CD4-positive, alpha-beta T cell treated with Interleukin-1 beta for 1 hour (primary cell): ENCODE data around the gene MUC2.

Experiments used
- DNase-seq, 2 donors: peaks; one replicate each; pipeline ENCODE4 v3.0.0-alpha.2; 2020 to 2022

Gene MUC2

DNA sequence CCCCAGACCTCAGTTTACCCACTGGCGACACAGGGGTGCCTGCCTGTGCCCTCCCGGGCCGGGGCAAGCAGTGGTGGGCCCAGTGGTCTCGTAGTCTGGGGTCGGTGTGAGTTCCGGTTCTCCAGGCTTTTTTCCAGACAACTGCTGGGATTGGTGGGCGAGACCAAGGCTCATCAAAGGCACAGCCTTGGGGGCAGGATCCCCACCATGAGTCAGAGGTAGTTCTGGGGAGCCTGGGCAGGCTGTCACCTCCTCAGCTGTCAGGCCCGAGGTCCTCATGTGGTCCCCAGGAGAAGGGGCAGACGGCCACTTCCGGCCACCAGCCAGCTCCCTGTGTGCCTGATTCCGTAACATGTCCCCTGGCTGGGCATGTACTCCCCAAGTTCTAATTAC is 827 bp upstream of the MUC2 start:
- no peak for DNase-seq

DNA sequence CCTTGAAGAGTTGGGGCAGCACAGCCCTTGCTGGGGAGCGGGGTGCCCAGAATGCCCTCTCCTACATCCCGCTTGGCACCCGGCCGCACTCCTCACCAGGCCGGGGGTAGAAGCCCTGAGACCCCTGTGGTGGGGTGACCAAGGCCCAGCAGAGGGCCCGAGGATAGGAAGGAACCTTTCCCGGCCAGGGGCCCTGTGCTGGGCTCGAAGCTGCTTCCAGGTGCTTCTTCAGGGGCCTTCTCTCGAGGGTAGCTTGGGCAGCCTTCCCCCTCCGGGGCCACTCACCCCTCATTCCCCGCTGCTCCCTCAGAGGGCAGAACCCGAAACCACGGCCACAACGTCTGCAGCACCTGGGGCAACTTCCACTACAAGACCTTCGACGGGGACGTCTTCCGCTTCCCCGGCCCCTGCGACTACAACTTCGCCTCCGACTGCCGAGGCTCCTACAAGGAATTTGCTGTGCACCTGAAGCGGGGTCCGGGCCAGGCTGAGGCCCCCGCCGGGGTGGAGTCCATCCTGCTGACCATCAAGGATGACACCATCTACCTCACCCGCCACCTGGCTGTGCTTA is 752 bp downstream of the MUC2 start:
- no peak for DNase-seq

DNA sequence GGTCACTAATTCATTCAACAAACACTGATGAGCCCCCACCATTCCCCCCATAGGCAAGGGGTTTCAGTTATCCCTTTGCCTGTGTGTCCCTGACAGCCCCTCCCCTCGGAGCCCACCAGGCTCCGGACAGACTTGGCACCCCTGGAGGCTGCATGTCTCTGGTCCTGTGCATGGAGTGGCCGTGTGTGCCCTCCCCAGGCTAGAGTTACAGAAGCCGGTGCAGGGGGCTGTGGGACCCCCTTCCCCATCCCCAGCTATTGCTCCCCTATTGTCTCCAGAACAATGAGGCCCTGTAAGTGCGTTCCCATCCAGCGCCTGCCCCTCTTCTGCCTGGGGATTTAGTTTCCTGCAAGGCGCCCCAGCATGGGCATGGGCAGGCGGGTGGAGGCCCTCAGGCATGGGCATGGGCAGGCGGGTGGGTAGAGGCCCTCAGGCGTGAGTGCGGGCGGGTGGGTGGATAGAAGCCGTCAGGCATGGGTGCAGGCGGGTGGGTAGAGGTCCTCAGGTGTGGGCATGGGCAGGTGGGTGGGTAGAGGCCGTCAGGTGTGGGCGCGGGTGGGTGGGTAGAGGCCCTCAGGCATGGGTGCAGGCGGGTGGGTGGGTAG is 1.5 kb downstream of the MUC2 start:
- no peak for DNase-seq

DNA sequence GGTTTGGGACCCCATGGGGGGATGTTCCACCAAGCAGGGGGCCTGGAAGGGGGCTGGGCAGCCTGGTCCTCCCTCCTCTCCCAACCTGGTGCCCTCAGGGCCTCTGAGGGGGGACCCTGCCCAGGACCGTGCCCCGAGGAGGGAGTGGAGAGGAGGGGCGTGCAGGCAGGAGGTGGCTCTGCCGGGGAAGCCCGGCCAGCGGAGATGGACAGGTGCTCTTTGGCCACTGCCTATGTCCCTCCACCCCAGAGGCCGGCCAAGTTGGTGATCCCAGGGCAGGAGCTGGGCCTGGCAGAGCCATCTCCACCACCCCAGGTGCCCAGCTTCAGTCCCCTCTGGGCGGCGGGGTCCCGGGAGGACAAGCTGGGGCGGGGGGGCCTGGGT is 2.4 kb downstream of the MUC2 start:
- no peak for DNase-seq

DNA sequence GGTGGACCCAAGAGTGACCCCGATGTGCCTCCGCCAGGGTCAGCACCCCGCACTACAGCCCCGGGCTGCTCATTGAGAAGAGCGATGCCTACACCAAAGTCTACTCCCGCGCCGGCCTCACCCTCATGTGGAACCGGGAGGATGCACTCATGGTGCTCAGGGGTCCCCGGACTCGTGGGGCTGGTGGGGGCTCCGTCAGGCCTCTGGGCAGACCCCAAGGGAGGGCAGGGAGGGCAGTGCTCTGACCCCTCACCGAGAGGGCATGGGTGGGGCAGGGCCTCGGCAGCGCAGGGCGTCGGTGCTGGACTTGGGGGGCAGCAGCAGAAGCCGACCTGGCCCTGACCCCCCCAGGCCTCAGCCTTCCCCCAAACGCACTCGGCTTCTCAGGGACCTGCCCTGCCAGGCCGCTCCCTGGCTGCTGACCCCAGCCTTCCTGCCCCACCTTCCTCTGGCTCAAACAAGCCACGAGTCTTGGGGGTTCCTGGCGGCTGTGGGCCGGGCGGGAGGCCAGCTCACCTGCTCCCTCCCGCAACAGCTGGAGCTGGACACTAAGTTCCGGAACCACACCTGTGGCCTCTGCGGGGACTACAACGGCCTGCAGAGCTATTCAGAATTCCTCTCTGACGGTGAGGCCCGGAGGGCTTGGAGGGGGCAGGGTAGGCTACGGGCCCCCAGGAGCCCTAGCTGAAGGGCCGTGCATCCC is 2.9 kb downstream of the MUC2 start:
- no peak for DNase-seq

DNA sequence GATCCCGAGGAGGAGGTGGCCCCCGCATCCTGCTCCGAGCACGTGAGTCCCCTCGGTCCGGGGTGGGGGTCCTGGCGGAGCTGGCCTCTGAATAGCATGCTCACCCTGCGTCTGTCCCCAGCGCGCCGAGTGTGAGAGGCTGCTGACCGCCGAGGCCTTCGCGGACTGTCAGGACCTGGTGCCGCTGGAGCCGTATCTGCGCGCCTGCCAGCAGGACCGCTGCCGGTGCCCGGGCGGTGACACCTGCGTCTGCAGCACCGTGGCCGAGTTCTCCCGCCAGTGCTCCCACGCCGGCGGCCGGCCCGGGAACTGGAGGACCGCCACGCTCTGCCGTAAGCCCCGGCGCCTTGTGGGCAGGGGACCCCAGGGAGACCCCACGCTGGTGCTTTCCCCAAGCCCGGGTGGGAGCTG is 3.5 kb downstream of the MUC2 start:
- no peak for DNase-seq

DNA sequence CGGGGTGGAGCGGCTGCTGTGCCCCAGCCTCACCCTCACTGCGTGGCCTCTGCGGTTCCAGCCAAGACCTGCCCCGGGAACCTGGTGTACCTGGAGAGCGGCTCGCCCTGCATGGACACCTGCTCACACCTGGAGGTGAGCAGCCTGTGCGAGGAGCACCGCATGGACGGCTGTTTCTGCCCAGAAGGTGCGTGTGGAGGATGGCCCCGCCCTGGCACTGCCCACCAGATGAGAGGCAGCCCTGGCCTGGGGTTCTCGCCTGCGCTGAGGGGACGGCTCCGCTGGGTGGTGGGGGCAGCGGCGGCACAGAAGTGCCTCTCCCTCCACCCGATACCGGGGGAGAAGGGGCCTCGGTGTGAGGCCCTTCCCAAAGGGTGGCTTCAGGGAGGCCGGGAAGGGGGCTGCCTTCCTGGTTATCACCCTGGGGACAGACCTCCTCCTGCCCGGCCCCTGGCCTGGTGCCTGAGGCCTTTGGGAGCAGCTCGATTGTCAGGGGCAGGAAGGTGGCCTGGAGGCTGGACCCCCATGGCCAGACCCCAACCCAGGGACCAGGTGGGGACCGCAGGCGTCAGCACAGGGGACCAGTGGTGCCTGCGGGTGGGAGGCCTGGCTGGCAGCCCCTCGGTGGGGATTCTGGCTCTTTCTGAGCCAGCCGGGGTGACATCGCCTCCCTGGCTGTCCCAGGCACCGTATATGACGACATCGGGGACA is 7.1 kb downstream of the MUC2 start:
- DNase-seq: no peak

DNA sequence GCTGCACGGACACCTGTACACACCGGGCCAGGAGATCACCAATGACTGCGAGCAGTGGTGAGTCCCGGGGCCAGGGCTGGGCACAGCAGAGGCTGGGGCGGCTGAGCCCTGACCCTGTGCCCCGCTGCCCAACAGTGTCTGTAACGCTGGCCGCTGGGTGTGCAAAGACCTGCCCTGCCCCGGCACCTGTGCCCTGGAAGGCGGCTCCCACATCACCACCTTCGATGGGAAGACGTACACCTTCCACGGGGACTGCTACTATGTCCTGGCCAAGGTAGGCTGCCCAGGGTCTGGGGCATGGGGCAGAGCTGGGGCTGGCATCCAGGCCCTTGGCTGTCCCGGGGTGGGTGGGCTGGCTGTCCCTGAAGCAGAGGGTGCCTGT is 7.7 kb downstream of the MUC2 start:
- no peak for DNase-seq

DNA sequence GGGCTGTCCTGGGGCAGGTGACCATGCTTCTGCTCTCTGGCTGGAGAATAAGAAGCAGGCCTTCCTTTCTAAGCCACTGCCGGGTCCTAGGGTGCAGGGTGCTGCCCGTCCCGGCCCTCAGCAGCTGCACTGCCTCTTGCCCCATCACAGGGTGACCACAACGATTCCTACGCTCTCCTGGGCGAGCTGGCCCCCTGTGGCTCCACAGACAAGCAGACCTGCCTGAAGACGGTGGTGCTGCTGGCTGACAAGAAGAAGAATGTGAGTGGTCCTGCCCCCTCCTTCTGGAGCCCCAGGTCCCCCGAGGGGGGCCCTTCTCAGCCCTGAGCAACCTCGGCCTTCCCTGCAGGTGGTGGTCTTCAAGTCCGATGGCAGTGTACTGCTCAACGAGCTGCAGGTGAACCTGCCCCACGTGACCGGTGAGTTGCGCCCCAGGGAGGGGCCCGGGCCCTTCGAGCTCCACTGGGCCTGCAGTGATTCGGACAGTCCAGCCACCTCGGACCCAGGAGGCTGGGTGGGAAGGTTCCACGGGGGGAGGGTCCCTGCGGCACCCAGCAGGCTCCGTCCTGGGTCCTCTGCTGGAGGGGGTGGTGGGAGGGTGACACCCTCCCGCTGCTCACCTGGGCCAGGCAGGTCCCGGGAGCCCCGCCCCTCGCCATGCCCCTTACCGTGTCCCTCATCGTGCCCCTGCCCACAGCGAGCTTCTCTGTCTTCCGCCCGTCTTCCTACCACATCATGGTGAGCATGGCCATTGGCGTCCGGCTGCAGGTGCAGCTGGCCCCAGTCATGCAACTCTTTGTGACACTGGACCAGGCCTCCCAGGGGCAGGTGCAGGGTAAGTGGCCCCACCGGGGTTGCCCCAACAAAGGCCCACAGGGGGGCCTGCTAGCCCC is 8.3 kb downstream of the MUC2 start:
- no peak for DNase-seq

DNA sequence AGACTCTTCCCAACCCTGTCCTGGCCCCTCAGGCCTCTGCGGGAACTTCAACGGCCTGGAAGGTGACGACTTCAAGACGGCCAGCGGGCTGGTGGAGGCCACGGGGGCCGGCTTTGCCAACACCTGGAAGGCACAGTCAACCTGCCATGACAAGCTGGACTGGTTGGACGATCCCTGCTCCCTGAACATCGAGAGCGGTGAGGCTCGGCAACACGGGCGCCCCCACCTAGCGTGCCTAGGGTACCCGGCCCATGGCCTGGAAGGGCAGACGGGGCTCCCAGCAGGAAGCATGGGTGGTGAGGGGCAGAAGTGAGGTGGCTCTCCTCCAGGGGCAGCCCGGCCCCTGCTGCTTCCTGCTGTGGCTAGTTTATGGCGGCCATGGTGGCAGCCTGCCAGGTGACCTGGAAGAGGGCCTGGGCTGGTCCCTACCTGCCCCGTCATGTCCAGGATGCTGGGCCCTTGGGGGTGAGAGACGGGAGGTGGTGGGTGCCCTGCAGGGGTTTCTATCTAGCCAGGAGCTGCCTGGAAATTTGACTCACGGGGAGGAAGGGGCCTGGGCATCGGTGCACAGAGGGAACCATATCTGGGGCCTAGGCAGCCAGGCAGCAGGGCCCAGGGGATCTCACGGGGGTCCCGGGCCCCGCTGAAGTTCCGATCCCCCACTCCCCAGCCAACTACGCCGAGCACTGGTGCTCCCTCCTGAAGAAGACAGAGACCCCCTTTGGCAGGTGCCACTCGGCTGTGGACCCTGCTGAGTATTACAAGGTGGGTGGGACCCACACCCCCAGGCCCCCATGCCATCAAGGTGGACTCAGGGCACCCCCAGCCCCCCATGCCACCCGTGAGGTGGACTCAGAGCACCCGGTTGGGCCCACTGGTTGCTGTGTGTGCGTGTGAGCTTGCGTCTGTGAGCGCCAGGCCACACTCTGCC is 9.2 kb downstream of the MUC2 start:
- DNase-seq: no peak

DNA sequence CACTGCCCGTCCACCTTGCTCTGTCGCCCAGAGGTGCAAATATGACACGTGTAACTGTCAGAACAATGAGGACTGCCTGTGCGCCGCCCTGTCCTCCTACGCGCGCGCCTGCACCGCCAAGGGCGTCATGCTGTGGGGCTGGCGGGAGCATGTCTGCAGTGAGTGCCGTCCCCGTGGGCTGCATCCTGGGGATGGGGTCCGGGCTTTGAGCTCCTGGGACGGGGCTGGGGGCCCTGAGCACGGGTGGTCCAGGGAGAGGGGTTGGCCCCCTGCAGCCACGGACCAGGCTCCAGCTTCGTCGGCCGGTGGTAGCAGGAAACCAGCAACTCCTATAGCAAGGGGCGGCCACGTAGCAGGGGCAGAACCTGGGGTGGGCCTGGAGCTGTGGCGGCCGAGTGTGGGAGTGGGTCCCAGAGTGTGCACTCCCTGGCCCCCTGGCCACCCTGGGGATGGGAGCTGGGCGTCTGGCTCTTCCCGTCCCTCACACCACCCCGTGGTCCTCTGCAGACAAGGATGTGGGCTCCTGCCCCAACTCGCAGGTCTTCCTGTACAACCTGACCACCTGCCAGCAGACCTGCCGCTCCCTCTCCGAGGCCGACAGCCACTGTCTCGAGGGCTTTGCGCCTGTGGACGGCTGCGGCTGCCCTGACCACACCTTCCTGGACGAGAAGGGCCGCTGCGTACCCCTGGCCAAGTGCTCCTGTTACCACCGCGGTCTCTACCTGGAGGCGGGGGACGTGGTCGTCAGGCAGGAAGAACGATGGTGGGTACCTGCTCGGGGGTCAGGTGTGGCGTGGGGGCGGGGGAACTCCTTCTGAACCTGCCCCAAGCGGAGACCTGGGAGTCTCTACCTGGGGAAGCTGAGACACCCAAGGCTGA is 10.1 kb downstream of the MUC2 start:
- DNase-seq: no peak

DNA sequence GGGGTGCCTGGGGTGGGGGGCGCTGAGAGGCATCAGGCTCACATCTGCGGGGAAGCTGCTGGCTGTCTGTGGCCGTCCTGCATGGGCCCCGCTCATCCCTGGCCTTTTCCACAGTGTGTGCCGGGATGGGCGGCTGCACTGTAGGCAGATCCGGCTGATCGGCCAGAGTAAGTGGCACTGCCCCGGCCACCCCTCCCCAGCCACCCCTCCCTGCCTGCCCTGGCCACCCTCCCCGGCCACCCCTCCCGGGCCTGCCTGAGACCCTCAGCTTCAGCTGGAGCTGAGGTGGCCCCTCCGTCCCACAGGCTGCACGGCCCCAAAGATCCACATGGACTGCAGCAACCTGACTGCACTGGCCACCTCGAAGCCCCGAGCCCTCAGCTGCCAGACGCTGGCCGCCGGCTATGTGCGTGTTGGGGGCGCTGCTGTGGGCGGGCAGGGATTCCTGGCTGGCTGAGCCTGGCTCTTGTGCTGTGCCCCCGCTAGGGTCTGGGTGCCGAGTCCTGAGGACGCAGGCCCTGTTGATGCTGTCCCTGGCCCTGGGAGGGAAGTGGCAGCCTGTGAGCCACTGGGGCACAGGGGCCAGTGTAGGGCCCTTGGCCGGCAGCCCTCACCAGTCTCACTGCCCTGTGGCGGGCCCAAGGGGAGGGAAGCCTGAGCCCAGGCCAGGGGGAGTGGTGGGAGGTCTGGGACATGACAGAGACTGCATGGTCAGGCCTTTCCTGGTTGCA is 10.9 kb downstream of the MUC2 start:
- no peak for DNase-seq

DNA sequence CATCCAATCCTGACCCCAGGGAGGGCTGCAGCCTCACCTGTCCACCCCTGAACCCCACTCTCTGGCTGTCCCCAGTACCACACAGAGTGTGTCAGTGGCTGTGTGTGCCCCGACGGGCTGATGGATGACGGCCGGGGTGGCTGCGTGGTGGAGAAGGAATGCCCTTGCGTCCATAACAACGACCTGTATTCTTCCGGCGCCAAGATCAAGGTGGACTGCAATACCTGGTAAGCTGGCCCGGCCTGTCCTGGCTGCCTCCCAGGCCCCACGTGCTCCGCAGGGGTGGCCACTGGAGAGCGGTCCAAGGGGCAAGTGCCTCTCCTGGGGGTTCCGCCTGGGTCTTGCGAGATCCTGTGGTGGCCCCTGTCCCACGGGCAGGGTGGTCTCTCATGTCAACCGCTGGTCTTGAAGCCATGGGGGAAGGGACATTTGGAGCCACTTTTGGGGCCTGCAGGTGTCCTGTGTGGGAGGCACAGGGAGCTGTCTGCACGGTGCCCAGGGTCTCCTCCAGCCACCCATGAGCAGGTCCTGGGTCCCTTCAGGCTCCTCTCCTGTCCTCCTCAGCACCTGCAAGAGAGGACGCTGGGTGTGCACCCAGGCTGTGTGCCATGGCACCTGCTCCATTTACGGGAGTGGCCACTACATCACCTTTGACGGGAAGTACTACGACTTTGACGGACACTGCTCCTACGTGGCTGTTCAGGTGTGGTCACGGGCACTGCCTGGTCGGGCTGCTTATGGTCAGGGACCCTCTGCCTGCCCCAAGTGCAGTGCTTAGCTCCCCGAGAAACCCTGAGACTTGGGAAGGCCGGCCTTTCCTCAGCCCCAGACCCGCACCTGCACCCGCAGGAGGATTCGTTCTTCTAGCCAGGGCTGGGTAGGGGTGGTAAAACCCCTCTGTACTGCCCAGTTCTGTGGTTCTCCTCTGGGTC is 11.8 kb downstream of the MUC2 start:
- DNase-seq: no peak

DNA sequence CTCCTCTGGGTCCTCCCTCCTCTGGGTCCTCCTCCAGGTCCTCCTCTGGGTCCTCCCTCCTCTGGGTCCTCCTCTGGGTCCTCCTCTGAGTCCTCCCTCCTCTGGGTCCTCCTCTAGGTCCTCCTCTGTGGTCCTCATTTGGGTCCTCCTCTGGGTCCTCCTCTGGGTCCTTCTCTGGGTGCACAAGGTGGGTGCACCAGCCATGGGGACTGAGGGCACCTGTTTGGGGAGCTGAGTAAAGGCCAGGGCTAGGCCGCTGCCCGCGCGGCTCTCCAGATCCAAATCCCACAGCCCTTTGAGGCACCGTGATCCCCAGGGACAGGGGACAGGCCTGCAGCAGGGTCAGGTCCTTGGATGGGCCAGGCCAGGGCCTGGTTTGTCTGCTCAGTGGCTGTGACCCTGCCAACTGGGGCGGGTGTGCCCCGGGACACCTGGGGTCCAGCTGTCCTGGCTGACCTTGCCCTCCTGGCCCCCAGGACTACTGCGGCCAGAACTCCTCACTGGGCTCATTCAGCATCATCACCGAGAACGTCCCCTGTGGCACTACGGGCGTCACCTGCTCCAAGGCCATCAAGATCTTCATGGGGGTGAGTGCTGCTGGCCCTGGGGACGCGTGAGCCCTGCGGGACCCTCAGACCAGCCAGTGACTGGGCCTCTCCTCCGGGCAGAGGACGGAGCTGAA is 12.7 kb downstream of the MUC2 start:
- no peak for DNase-seq

DNA sequence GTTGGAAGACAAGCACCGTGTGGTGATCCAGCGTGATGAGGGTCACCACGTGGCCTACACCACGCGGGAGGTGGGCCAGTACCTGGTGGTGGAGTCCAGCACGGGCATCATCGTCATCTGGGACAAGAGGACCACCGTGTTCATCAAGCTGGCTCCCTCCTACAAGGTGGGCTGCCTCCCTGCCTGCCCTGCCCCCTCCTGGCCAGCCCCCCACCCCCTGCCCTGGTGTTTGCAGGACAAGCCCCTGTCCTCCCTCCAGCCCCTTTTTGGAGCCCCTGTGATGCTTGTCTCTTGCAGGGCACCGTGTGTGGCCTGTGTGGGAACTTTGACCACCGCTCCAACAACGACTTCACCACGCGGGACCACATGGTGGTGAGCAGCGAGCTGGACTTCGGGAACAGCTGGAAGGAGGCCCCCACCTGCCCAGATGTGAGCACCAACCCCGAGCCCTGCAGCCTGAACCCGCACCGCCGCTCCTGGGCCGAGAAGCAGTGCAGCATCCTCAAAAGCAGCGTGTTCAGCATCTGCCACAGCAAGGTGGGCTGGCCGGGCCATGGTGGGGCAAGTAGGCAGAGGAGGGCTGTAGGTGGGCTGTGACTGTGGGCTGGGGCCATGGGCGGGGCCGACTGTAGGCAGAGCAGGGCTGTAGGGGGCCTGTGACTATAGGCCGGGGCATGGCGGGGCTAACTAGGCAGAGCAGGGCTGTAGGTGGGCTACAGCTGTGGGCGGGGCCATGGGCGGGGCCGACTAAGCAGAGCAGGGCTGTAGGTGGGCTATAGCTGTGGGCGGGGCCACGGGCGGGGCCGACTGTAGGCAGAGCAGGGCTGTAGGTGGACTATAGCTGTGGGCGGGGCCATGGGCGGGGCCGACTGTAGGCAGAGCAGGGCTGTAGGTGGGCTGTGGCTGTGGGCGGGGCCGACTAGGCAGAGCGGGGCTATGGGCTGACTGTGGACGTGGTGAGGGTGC is 13.6 kb downstream of the MUC2 start:
- DNase-seq: no peak

DNA sequence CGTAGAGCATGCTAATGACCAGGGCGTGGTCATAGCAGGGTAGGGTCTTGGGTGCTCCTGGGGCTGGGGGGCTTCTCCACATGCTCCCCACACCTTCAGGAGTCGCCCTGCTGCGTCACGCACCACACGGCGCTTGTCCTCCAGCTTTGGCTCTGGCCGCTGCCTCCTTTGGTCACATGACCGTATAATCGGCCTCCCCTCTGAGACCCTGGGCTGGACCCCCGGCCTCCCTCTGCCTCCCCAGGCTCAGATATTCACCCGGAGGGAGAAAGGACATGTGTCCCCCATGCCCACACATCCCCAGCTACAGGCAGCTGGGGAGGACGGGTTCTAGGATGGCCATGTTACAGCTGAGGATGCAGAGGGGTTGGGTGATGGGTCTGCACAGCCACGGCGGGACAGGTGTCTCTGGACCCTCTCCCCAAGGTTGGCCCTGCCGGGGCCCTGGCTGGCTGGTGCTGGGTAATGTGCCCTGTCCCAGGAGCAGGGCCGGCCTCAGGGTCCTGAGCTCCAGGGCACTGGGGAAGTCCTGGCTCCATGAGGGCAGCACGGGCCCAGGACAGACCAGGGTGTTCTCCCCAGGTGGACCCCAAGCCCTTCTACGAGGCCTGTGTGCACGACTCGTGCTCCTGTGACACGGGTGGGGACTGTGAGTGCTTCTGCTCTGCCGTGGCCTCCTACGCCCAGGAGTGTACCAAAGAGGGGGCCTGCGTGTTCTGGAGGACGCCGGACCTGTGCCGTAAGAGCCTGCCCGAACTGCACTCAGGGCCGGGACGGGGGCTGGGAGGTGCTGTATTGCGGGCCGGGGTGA is 14.5 kb downstream of the MUC2 start:
- DNase-seq: no peak
